GM23338 (cell line): ENCODE data around the gene CATSPERD. TPM values are rescaled to one million over a fixed set of nuclear protein-coding genes. Genes with fewer than 3 reads are reported as not detected.

Source experiments
- ATAC-seq: fragments of 200-7000 bp; cut with Tn5 transposase; 3 replicates; pipeline ENCODE4 v1.9.1; 2020
- DNase-seq: peaks from one replicate; pipeline ENCODE4 v3.0.0-alpha.2; 2015; ENCODE audit warnings: low spot score
- H2AFZ ChIP-seq: fragments of 200-600 bp; sonication (generic); 2 replicates; pipeline ENCODE4 v1.8.0; 2016; ENCODE audit warnings: antibody characterized with exemption, mild to moderate bottlenecking, moderate library complexity
- H3F3A ChIP-seq: fragments of 200-600 bp; sonication (generic); replicated peaks from 2 replicates; pipeline ENCODE4 v1.8.0; 2017; ENCODE audit warnings: antibody characterized with exemption, mixed run types, low read depth
- H3K27ac ChIP-seq: fragments of 200-600 bp; sonication (generic); 2 replicates; pipeline ENCODE4 v1.6.1; 2016; ENCODE audit warnings: low read depth
- H3K27me3 ChIP-seq: fragments of 200-600 bp; sonication (generic); 2 replicates; pipeline ENCODE4 v1.8.0; 2016; ENCODE audit warnings: mild to moderate bottlenecking, mixed run types, moderate library complexity; ENCODE audit not compliant: insufficient read depth
- H3K36me3 ChIP-seq: fragments of 200-600 bp; sonication (generic); 2 replicates; pipeline ENCODE4 v1.8.0; 2016; ENCODE audit warnings: mild to moderate bottlenecking; ENCODE audit not compliant: insufficient read depth
- H3K4me1 ChIP-seq: fragments of 200-600 bp; sonication (generic); 2 replicates; pipeline ENCODE4 v1.8.0; 2016; ENCODE audit warnings: mild to moderate bottlenecking, moderate library complexity; ENCODE audit not compliant: insufficient read depth
- H3K4me2 ChIP-seq: fragments of 200-600 bp; sonication (generic); 2 replicates; pipeline ENCODE4 v1.7.1; 2017; ENCODE audit warnings: mixed run types
- H3K4me3 ChIP-seq: fragments of 200-600 bp; sonication (generic); 2 replicates; pipeline ENCODE4 v1.6.1; 2016; ENCODE audit warnings: mixed run types
- H3K79me2 ChIP-seq: fragments of 200-600 bp; sonication (generic); replicated peaks from 2 replicates; pipeline ENCODE4 v1.8.0; 2017; ENCODE audit warnings: mild to moderate bottlenecking; ENCODE audit not compliant: insufficient read depth
- H3K9me2 ChIP-seq: fragments of 200-600 bp; sonication (generic); 2 replicates; pipeline ENCODE4 v1.8.0; 2017; ENCODE audit not compliant: insufficient read depth
- H4K20me1 ChIP-seq: fragments of 200-600 bp; sonication (generic); replicated peaks from 2 replicates; pipeline ENCODE4 v1.8.0; 2017; ENCODE audit warnings: mild to moderate bottlenecking; ENCODE audit not compliant: insufficient read depth
- H3K27ac Mint-ChIP-seq: 2 replicates; pipeline ENCODE4 v1.8.0; 2020; ENCODE audit warnings: inconsistent platforms, mild to moderate bottlenecking, moderate library complexity, mixed read lengths
- H3K27me3 Mint-ChIP-seq: 3 replicates; pipeline ENCODE4 v1.8.0; 2022; ENCODE audit warnings: low read depth, mild to moderate bottlenecking, moderate library complexity, mixed read lengths, inconsistent platforms; ENCODE audit not compliant: insufficient read depth, poor library complexity
- H3K36me3 Mint-ChIP-seq: 3 replicates; pipeline ENCODE4 v1.8.0; 2021; ENCODE audit warnings: low read depth, mild to moderate bottlenecking, inconsistent platforms, moderate library complexity, mixed read lengths
- H3K4me1 Mint-ChIP-seq: 3 replicates; pipeline ENCODE4 v1.8.0; 2020; ENCODE audit warnings: mild to moderate bottlenecking, inconsistent platforms, mixed read lengths
- H3K4me3 Mint-ChIP-seq: 3 replicates; pipeline ENCODE4 v1.8.0; 2021; ENCODE audit warnings: moderate library complexity, mild to moderate bottlenecking, inconsistent platforms, mixed read lengths
- H3K9me3 Mint-ChIP-seq: 3 replicates; pipeline ENCODE4 v1.8.0; 2020; ENCODE audit warnings: moderate library complexity, mild to moderate bottlenecking, inconsistent platforms, mixed read lengths
- CREB1 ChIP-seq: fragments of 250-450 bp; sonication (Bioruptor Pico); IDR thresholded peaks from 2 replicates; pipeline ENCODE4 v1.5.0; 2020; ENCODE audit warnings: low read depth, mild to moderate bottlenecking, moderate library complexity
- EZH2 ChIP-seq: fragments of 200-600 bp; sonication (generic); IDR thresholded peaks from one replicate; pipeline ENCODE4 v1.8.0; 2017; ENCODE audit warnings: antibody characterized with exemption, mild to moderate bottlenecking, low read depth; ENCODE audit not compliant: unreplicated experiment
- JUNB ChIP-seq: IDR thresholded peaks from one replicate; pipeline ENCODE4 v1.6.1; 2016; ENCODE audit warnings: antibody characterized with exemption; ENCODE audit not compliant: unreplicated experiment
- ZNF331 ChIP-seq: fragments of 250-450 bp; sonication (Bioruptor Pico); IDR thresholded peaks from 2 replicates; pipeline ENCODE4 v1.5.0; 2020; ENCODE audit warnings: low read depth, mild to moderate bottlenecking, moderate library complexity
- ZNF462 ChIP-seq: fragments of 250-450 bp; sonication (Bioruptor Pico); IDR thresholded peaks from 2 replicates; pipeline ENCODE4 v1.5.0; 2020; ENCODE audit warnings: mild to moderate bottlenecking, moderate library complexity
- polyA plus RNA-seq: library from polyadenylated mRNA; unstranded; fragments of >200 nt; fragmentation: Nextera tagmentation; extraction: Ambion mirVana; gene quantifications from 2 replicates; pipeline ENCODE4 v1.2.1, GENCODE V29; 2016
- total RNA-seq: library from RNA; depleted of rRNA; stranded (reverse); fragments of >200 nt; shearing (Covaris generic); gene quantifications from 2 replicates; pipeline ENCODE4 v1.2.3, GENCODE V29; 2014

The CATSPERD gene
- total and polyA plus RNA-seq, 2 experiments from 2014 or later: 0.17 TPM; not detected in 1

DNA sequence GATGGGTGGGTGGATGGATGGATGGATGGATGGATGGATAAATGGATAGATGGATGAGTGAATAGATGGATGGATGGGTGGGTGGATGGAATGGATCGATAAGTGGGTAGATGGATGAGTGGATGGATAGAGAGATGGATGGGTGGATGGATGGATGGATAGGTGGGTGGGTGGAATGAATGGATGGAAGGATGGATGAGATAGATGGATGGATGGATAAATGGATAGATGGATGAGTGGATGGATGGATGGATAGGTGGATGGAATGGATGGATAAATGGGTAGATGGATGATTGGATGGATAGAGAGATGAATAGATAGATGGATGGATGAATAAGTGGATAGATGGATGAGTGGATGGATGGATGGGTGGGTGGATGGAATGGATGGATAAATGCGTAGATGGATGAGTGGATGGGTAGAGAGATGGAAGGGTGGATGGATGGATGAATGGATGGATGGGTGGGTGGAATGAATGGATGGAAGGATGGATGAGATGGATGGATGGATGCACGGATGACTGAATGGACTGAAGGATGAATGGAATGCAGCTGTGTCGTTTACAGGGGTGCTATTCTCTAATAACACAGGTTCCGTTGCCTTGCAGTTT lies 42.3 kb downstream of the CATSPERD start:
- Histone ChIP-seq H3F3A (no peaks in the 10 kb centered on the region), H3K27ac (no peak overlapping the region), H3K4me2 (no peak overlapping the region), H3K36me3 (no peaks in the 10 kb centered on the region), H3K79me2 (no peaks in the 10 kb centered on the region), H4K20me1 (no peaks in the 10 kb centered on the region), H3K4me3 (no peak overlapping the region), H3K9me2 (no peaks in the 10 kb centered on the region; the same call in 1 of the 2 replicates), H2AFZ (no peak overlapping the region), H3K4me1 (no peaks in the 10 kb centered on the region), H3K27me3 (no peaks in the 10 kb centered on the region)
- Mint-ChIP-seq H3K4me1 (no peaks in the 10 kb centered on the region), H3K27me3 (peaks cover 2% of the 10 kb centered on the region), H3K27ac (no peak overlapping the region), H3K9me3 (peaks cover 3% of the 10 kb centered on the region; the same call in 2 of the 3 replicates), H3K36me3 (no peaks in the 10 kb centered on the region), H3K4me3 (no peak overlapping the region)
- TF ChIP-seq ZNF462: no peak
- no peak for TF ChIP-seq CREB1
- TF ChIP-seq JUNB: no peak
- ATAC-seq: no peak
- DNase-seq: no peak

GRCh38 chr19:5765220-5765619 lies 44.8 kb downstream of the CATSPERD start:
- Mint-ChIP-seq H3K4me1 (peaks cover 2% of the 10 kb centered on the region; the same call in 1 of the 3 replicates), H3K27me3 (peaks cover 5% of the 10 kb centered on the region), H3K4me3 (no peak overlapping the region), H3K36me3 (no peaks in the 10 kb centered on the region), H3K27ac (no peak overlapping the region), H3K9me3 (peaks cover 3% of the 10 kb centered on the region; the same call in 2 of the 3 replicates)
- H4K20me1 ChIP-seq: no peaks in the 10 kb centered on the region
- no peaks in the 10 kb centered on the region for H3K27me3 ChIP-seq
- H3F3A ChIP-seq: no peaks in the 10 kb centered on the region
- H3K36me3 ChIP-seq: no peaks in the 10 kb centered on the region
- no peaks in the 10 kb centered on the region; the same call in 1 of the 2 replicates for H3K9me2 ChIP-seq
- no peak overlapping the region for H3K27ac ChIP-seq
- no peaks in the 10 kb centered on the region for H3K79me2 ChIP-seq
- DNase-seq (no peak), ATAC-seq (no peak)
- H3K4me1 ChIP-seq: no peaks in the 10 kb centered on the region
- H3K4me3 ChIP-seq: no peak overlapping the region
- no peak overlapping the region for H2AFZ ChIP-seq
- H3K4me2 ChIP-seq: no peak overlapping the region
- TF ChIP-seq ZNF462 (no peak), EZH2 (no peak), ZNF331 (CRISPR knock-in tag) (no peak)
